Fibroblast of lung (primary cell): ENCODE results near the gene CAMK1D. TPM values are rescaled to one million over a fixed set of nuclear protein-coding genes. Genes with fewer than 3 reads are reported as not detected.
"Not testable (repeated sequence)": the region's sequence is repeated elsewhere in the genome, so short reads cannot be mapped to it uniquely, and the experiment has no call there.

Source experiments
- DNase-seq, 2 donors: peaks; one replicate each; pipeline versions ENCODE4 v3.0.0 to v3.0.0-alpha.2; 2010; ENCODE audit warnings: low read depth in 2 of 2
- H2AFZ ChIP-seq: 2 replicates; pipeline ENCODE4 v1.5.1; 2012; ENCODE audit warnings: low read length, control low read depth, inconsistent platforms
- H3K27ac ChIP-seq: 2 replicates; pipeline ENCODE4 v1.5.1; 2011; ENCODE audit warnings: low read length, control low read depth; ENCODE audit not compliant: insufficient read depth
- H3K27me3 ChIP-seq: 2 replicates; pipeline ENCODE4 v1.5.1; 2011; ENCODE audit warnings: mild to moderate bottlenecking, low read length; ENCODE audit not compliant: control insufficient read depth, insufficient read depth
- H3K36me3 ChIP-seq: 2 replicates; pipeline ENCODE4 v1.5.1; 2011; ENCODE audit warnings: low read length; ENCODE audit not compliant: control insufficient read depth, insufficient read depth
- H3K4me1 ChIP-seq: 2 replicates; pipeline ENCODE4 v1.5.1; 2011; ENCODE audit warnings: low read length; ENCODE audit not compliant: control insufficient read depth, insufficient read depth; ENCODE audit errors: extremely low read depth
- H3K4me2 ChIP-seq: 2 replicates; pipeline ENCODE4 v1.5.1; 2011; ENCODE audit warnings: low read length, control low read depth; ENCODE audit not compliant: insufficient read depth; ENCODE audit errors: extremely low read depth
- H3K4me3 ChIP-seq, 4 experiments: fragments of 200-600 bp in 1 of 4; sonication (generic) in 1 of 4; replicated peaks in 1 of 4; 2 replicates each; pipeline ENCODE4 v1.5.1; 2011 to 2016; ENCODE audit warnings: low read length in 4 of 4, low read depth in 3 of 4, mild to moderate bottlenecking in 3 of 4, control low read depth in 2 of 4, inconsistent platforms in 1 of 4, mixed read lengths in 1 of 4; ENCODE audit not compliant: insufficient read depth in 1 of 4; ENCODE audit errors: control extremely low read depth in 1 of 4
- H3K79me2 ChIP-seq: 2 replicates; pipeline ENCODE4 v1.5.1; 2012; ENCODE audit warnings: mild to moderate bottlenecking, low read length, inconsistent platforms; ENCODE audit not compliant: control insufficient read depth, insufficient read depth
- H3K9ac ChIP-seq: 2 replicates; pipeline ENCODE4 v1.5.1; 2011; ENCODE audit warnings: mild to moderate bottlenecking, low read length, control low read depth; ENCODE audit not compliant: insufficient read depth
- H3K9me3 ChIP-seq: 2 replicates; pipeline ENCODE4 v1.5.1; 2012; ENCODE audit warnings: low read depth, low read length; ENCODE audit not compliant: control insufficient read depth, insufficient read depth
- H4K20me1 ChIP-seq: 2 replicates; pipeline ENCODE4 v1.5.1; 2011; ENCODE audit warnings: low read length; ENCODE audit not compliant: control insufficient read depth, insufficient read depth; ENCODE audit errors: extremely low read depth
- EZH2 ChIP-seq: IDR thresholded peaks from 2 replicates; pipeline ENCODE4 v1.5.1; 2012; ENCODE audit warnings: low read length, control low read depth, mild to moderate bottlenecking; ENCODE audit errors: missing control alignments
- polyA plus RNA-seq, 2 donors: library from polyadenylated mRNA; depleted of rRNA in 1 of 2; stranded (reverse) in 1 of 2; unstranded in 1 of 2; fragments of >200 nt; gene quantifications; 2 replicates each; pipeline ENCODE4 v1.2.1, GENCODE V29; 2011 to 2012; ENCODE audit warnings: missing spikeins in 1 of 2
- total RNA-seq: library from RNA; depleted of rRNA; stranded (reverse); fragments of >200 nt; gene quantifications from 2 replicates; pipeline ENCODE4 v1.2.1, GENCODE V29; 2014
- TF ChIP-seq, protein P1 (sequence below), 2 donors: IDR thresholded peaks in 1 of 2; conservative IDR thresholded peaks in 1 of 2; 1 replicate in 1 of 2; 2 replicates in 1 of 2; pipeline ENCODE4 v1.5.1; 2011 to 2012; ENCODE audit warnings: low read length in 2 of 2, control low read depth in 1 of 2, inconsistent platforms in 1 of 2, low read depth in 1 of 2, mild to moderate bottlenecking in 1 of 2

Gene CAMK1D
- total and polyA plus RNA-seq, 2 donors (not counting 1 experiment from before 2014, with no cell fraction given): 2.3 TPM

DNA sequence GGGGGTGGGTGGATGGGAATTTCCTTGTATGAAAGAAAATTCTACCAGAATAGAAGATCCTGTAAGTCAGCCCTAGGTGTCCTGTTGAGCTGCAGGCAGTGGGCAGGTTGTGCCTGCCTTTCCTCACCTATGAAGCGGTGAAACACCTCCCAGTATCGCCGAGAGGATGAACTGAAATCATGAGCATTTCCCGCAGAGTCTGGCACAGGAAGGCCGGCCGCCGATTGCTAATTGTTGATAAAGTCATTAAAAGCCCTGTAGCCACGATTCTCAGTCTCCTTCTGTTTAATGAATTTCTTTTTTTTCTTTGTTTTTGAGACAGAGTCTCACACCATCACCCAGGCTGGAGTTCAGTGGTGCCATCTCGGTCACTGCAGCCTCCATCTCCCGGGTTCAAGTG lies 142.1 kb downstream of the CAMK1D start:
- no peak for DNase-seq
- Histone ChIP-seq H3K79me2 (no peaks in the 10 kb centered on the region), H2AFZ (no peak overlapping the region), H3K4me1 (no peaks in the 10 kb centered on the region), H3K36me3 (no peaks in the 10 kb centered on the region), H3K4me2 (no peak overlapping the region), H3K27me3 (no peaks in the 10 kb centered on the region), H3K9me3 (no peaks in the 10 kb centered on the region), H3K27ac (no peak overlapping the region), H3K4me3 (no peak overlapping the region), H3K9ac (no peak overlapping the region), H4K20me1 (no peaks in the 10 kb centered on the region)
- TF ChIP-seq, protein P1, sequence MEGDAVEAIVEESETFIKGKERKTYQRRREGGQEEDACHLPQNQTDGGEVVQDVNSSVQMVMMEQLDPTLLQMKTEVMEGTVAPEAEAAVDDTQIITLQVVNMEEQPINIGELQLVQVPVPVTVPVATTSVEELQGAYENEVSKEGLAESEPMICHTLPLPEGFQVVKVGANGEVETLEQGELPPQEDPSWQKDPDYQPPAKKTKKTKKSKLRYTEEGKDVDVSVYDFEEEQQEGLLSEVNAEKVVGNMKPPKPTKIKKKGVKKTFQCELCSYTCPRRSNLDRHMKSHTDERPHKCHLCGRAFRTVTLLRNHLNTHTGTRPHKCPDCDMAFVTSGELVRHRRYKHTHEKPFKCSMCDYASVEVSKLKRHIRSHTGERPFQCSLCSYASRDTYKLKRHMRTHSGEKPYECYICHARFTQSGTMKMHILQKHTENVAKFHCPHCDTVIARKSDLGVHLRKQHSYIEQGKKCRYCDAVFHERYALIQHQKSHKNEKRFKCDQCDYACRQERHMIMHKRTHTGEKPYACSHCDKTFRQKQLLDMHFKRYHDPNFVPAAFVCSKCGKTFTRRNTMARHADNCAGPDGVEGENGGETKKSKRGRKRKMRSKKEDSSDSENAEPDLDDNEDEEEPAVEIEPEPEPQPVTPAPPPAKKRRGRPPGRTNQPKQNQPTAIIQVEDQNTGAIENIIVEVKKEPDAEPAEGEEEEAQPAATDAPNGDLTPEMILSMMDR (conservative IDR thresholded peaks at IDR 0.05 in 1 of 2, IDR thresholded peaks at IDR 0.05 in 1 of 2; ENCODE audit: low read depth in 1 of 2, low read length in 2 of 2): no peak
- no peak for TF ChIP-seq EZH2

DNA sequence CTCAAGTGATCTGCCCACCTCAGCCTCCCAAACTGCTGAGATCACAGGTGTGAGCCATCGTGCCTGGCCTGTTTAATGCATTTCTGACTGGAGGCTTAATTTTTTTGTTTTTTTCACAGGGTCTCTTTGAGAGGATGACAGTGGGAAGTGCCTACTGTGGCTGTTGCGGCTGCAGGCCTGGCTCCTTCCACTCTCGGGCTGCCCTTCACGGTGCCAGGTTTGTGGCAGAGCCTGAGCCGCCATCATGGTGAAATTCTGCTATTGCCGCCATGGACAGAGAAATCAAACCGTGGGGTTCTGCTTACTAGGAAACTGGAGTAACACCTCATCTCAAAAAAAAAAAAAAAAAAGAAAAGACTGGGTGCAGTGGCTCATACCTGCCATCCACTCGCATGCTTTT lies 142.7 kb downstream of the CAMK1D start:
- Histone ChIP-seq H3K9ac (no peak overlapping the region), H3K4me3 (no peak overlapping the region), H3K4me2 (no peak overlapping the region), H3K9me3 (no peaks in the 10 kb centered on the region), H3K36me3 (no peaks in the 10 kb centered on the region), H3K79me2 (no peaks in the 10 kb centered on the region), H3K4me1 (no peaks in the 10 kb centered on the region), H3K27me3 (no peaks in the 10 kb centered on the region), H4K20me1 (no peaks in the 10 kb centered on the region), H3K27ac (no peak overlapping the region), H2AFZ (no peak overlapping the region)
- DNase-seq: no peak
- TF ChIP-seq, protein P1 (conservative IDR thresholded peaks at IDR 0.05 in 1 of 2, IDR thresholded peaks at IDR 0.05 in 1 of 2; ENCODE audit: low read depth in 1 of 2, low read length in 2 of 2): no peak
- TF ChIP-seq EZH2: no peak

DNA sequence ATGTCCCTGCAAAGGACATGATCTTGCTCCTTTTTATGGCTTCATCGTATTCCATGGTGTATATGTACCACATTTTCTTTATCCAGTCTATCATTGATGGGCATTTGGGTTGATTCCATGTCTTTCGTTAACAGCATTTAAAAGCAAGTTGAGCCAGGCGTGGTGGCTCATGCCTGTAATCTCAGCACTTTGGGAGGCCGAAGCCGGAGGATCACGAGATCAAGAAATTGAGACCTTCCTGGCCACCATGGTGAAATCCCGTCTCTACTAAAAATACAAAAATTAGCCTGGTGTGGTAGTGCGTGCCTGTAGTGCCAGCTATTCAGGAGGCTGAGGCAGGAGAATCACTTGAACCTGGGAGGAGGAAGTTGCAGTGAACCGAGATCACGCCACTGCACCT lies 147.7 kb downstream of the CAMK1D start:
- H3K4me1 ChIP-seq, H3K4me3 ChIP-seq, DNase-seq, H3K36me3 ChIP-seq, H3K27ac ChIP-seq, H2AFZ ChIP-seq, H3K4me2 ChIP-seq, H3K27me3 ChIP-seq, H3K79me2 ChIP-seq, H4K20me1 ChIP-seq, H3K9ac ChIP-seq, H3K9me3 ChIP-seq: not testable (repeated sequence)
